Heart left ventricle (tissue), 13 donors: Measurements from ENCODE around the gene PI4K2B.

Source experiments
- POLR2A ChIP-seq, 2 donors: fragments of 450-650 bp; IDR thresholded peaks; one replicate each; pipeline ENCODE4 v1.6.1; 2017; ENCODE audit warnings: antibody characterized with exemption in 2 of 2, mild to moderate bottlenecking in 2 of 2, moderate library complexity in 2 of 2
- TF ChIP-seq, protein P1 (sequence below), 12 donors: fragments of 200-600 bp; sonication (generic) in 4 of 12; IDR thresholded peaks; one replicate each; pipeline versions ENCODE4 v1.5.0 to v1.8.0; 2018 to 2022; ENCODE audit warnings: antibody characterized with exemption in 12 of 12, mild to moderate bottlenecking in 5 of 12
- donor health status: ischemic (EF 13 %, LVEDD 7.1; RV severe dilation, severe dysfunction).
- donor health status: DM: no; HTN: yes; CAD: no.
- donor health status: DM: no; HTN: no; CAD: no.
- donor health status: ischemic (EF 25% LVEDD 6.9; RV normal size, moderate dysfunction).
- donor health status: ischemic (EF 25% LVEDD 5.7; RV mildly dilated, moderate dysfunction).
- donor health status: ischemic (EF 35%, LVEDD 5.7; RV mildly dilated, moderate dysfunction).
- donor health status: nonischemic (EF 11% LVEDD 7.7; RV severe dilation, severe dysfunction).
- donor health status: DM: yes; HTN: yes; CAD: no.
- donor health status: PGD.
- donor health status: ischemic (EF 29% LVEDD 5.4; RV normal size, mild dysfunction).
- donor health status: nonischemic (EF 23%, LVEDD 6.1; RV moderate dilation, normal function).

DNA sequence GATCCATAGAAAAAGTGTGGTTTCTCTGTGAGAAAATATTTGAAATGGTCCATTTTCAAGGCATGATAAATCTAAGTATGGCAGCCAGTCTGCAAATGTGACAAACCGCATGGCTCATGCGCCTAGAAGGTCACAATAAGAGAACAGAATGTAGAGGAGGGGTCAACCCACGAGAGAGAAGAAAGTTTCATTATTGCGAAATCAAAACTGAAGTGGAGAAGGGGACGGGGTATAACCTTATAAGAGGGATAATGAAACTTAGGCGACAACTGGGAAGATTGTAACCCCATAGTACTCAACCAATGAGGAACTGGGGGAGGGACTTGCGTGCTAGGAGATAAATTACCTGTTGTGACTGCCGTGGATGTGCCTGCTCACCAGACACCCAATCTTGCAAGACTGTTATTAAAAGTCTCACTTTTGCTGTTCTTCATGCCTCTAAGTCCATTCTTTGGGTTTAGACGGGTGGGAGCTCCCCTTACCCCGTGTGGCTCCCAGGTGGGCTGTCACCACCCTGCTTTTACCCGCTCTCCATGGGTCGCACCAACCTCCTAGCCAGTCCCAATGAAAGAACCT, 57.4 kb downstream of the PI4K2B start:
- TF ChIP-seq POLR2A (IDR thresholded peaks at IDR 0.05): no peak
- TF ChIP-seq, protein P1, sequence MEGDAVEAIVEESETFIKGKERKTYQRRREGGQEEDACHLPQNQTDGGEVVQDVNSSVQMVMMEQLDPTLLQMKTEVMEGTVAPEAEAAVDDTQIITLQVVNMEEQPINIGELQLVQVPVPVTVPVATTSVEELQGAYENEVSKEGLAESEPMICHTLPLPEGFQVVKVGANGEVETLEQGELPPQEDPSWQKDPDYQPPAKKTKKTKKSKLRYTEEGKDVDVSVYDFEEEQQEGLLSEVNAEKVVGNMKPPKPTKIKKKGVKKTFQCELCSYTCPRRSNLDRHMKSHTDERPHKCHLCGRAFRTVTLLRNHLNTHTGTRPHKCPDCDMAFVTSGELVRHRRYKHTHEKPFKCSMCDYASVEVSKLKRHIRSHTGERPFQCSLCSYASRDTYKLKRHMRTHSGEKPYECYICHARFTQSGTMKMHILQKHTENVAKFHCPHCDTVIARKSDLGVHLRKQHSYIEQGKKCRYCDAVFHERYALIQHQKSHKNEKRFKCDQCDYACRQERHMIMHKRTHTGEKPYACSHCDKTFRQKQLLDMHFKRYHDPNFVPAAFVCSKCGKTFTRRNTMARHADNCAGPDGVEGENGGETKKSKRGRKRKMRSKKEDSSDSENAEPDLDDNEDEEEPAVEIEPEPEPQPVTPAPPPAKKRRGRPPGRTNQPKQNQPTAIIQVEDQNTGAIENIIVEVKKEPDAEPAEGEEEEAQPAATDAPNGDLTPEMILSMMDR (IDR thresholded peaks at IDR 0.05): no peak
